Breast epithelium (tissue), 4 donors: Measurements from ENCODE around the gene PSD. TPM values are rescaled to one million over a fixed set of nuclear protein-coding genes. Genes with fewer than 3 reads are reported as not detected.

Experiments
- DNase-seq, 2 donors: peaks; one replicate each; pipeline ENCODE4 v3.0.0-alpha.2; 2019; ENCODE audit warnings: low spot score in 2 of 2
- H3K27ac ChIP-seq, 2 donors: fragments of 200-600 bp; sonication (generic) in 1 of 2; one replicate each; pipeline ENCODE4 v1.5.1; 2016 to 2019; ENCODE audit warnings: mild to moderate bottlenecking in 1 of 2
- H3K27me3 ChIP-seq, 2 donors: fragments of 200-600 bp; sonication (generic) in 1 of 2; one replicate each; pipeline versions ENCODE4 v1.5.1 to v1.6.0; 2017 to 2019; ENCODE audit warnings: control low read depth in 1 of 2, mild to moderate bottlenecking in 1 of 2
- H3K36me3 ChIP-seq: fragments of 200-600 bp; one replicate; pipeline ENCODE4 v1.5.1; 2019
- H3K4me1 ChIP-seq, 2 donors: fragments of 200-600 bp; sonication (generic); one replicate each; pipeline ENCODE4 v1.5.1; 2016 to 2019; ENCODE audit warnings: control low read depth in 1 of 2
- H3K4me3 ChIP-seq, 3 donors: fragments of 200-600 bp; sonication (generic); 1 replicate in 2 of 3; 2 replicates in 1 of 3; pipeline ENCODE4 v1.5.1; 2016 to 2019; ENCODE audit warnings: mild to moderate bottlenecking in 3 of 3, moderate library complexity in 2 of 3
- H3K9me3 ChIP-seq, 2 donors: fragments of 200-600 bp; sonication (generic) in 1 of 2; one replicate each; pipeline ENCODE4 v1.5.1; 2016 to 2019; ENCODE audit warnings: control low read depth in 1 of 2
- CTCF ChIP-seq, 3 donors: fragments of 450-650 bp; IDR thresholded peaks; one replicate each; pipeline ENCODE4 v1.5.1; 2016 to 2017; ENCODE audit warnings: antibody characterized with exemption in 3 of 3, mild to moderate bottlenecking in 3 of 3, moderate library complexity in 3 of 3
- POLR2A ChIP-seq: fragments of 450-650 bp; IDR thresholded peaks from one replicate; pipeline ENCODE4 v1.6.1; 2016; ENCODE audit warnings: antibody characterized with exemption, mild to moderate bottlenecking, moderate library complexity
- POLR2AphosphoS5 ChIP-seq, 3 donors: sonication (generic); formaldehyde crosslinking; IDR thresholded peaks; one replicate each; pipeline ENCODE4 v1.6.1; 2017; ENCODE audit warnings: antibody characterized with exemption in 3 of 3
- intact Hi-C: fragments of 100-400 bp; cut with DNase I; formaldehyde crosslinking; loops from one replicate; pipeline ENCODE4 v1.15.1; 2023; ENCODE audit warnings: low total_unique reads
- total RNA-seq, 3 donors: library from RNA; depleted of rRNA; stranded (reverse); fragments of >200 nt; gene quantifications; one replicate each; pipeline ENCODE4 v1.1.0, GENCODE V29; 2016

The PSD gene
- total RNA-seq, 3 donors from 2014 or later, result 0.96 to 13.4 (median 6.3) TPM

GRCh38 chr10:102437515-102437914 is 18.9 kb upstream of the PSD start:
- Histone ChIP-seq H3K9me3 (no peaks in the 10 kb centered on the region), H3K27ac (no peak overlapping the region), H3K27me3 (no peaks in the 10 kb centered on the region), H3K36me3 (no peaks in the 10 kb centered on the region), H3K4me3 (peak overlapping the region in 1 of 3 donors; percentile 4), H3K4me1 (no peaks in the 10 kb centered on the region)
- TF ChIP-seq CTCF (IDR thresholded peaks at IDR 0.05) (no peak), POLR2A (no peak), POLR2AphosphoS5 (IDR thresholded peaks at IDR 0.05) (no peak)
- intact Hi-C loops, result loop anchor here (5.0 kb wide), 1 partner anchor 805 kb away; no protein-coding TSS in a partner anchor
- DNase-seq, result no peak

- peaks cover 5 to 6% of the 10 kb centered on the region in 2 donors for H3K4me1 ChIP-seq
- TF ChIP-seq POLR2A, result no peak
- TF ChIP-seq CTCF (IDR thresholded peaks at IDR 0.05), result no peak
- no peak for TF ChIP-seq POLR2AphosphoS5 (IDR thresholded peaks at IDR 0.05)
- H3K4me3 ChIP-seq, result peak overlapping the region in 2 of 3 donors; percentile 49 to 68
- no peak for DNase-seq
- H3K9me3 ChIP-seq, result no peaks in the 10 kb centered on the region
- H3K27me3 ChIP-seq, result no peaks in the 10 kb centered on the region
- intact Hi-C loops, result loop anchor here (5.0 kb wide), 1 partner anchor 806 kb away; no protein-coding TSS in a partner anchor
- peak overlapping the region in 1 of 2 donors; percentile 88 for H3K27ac ChIP-seq
- no peaks in the 10 kb centered on the region for H3K36me3 ChIP-seq
Measured at GRCh38 chr10:102436312-102436711, 17.7 kb upstream of the PSD start.

GRCh38 chr10:102435529-102436233 is 17.1 kb upstream of the PSD start:
- H3K36me3 ChIP-seq, result no peaks in the 10 kb centered on the region
- intact Hi-C loops, result loop anchor here (5.0 kb wide), 1 partner anchor 807 kb away; no protein-coding TSS in a partner anchor
- peak overlapping the region; percentile 63 to 88 for H3K27ac ChIP-seq
- no peaks in the 10 kb centered on the region for H3K27me3 ChIP-seq
- peak overlapping the region; percentile 17 to 68 (median 49) for H3K4me3 ChIP-seq
- TF ChIP-seq POLR2A, result no peak
- no peak for TF ChIP-seq POLR2AphosphoS5 (IDR thresholded peaks at IDR 0.05)
- TF ChIP-seq CTCF (IDR thresholded peaks at IDR 0.05), result no peak
- peaks cover 6% of the 10 kb centered on the region in 2 donors for H3K4me1 ChIP-seq
- no peak for DNase-seq
- H3K9me3 ChIP-seq, result no peaks in the 10 kb centered on the region

GRCh38 chr10:102435133-102435497 is 16.5 kb upstream of the PSD start:
- TF ChIP-seq POLR2AphosphoS5 (IDR thresholded peaks at IDR 0.05) (no peak), CTCF (IDR thresholded peaks at IDR 0.05) (no peak), POLR2A (no peak)
- Histone ChIP-seq H3K9me3 (no peaks in the 10 kb centered on the region), H3K27me3 (no peaks in the 10 kb centered on the region), H3K4me1 (peaks cover 6% of the 10 kb centered on the region in 2 donors), H3K27ac (peak overlapping the region; percentile 63 to 88), H3K4me3 (peak overlapping the region; percentile 17 to 68 (median 49)), H3K36me3 (no peaks in the 10 kb centered on the region)
- no peak for DNase-seq
- intact Hi-C loops, result loop anchor here (5.0 kb wide), 1 partner anchor 807 kb away; no protein-coding TSS in a partner anchor
